Right ventricle myocardium inferior (tissue), 1 donor: ENCODE measurements around the gene CTSK. TPM values are rescaled to one million over a fixed set of nuclear protein-coding genes. Genes with fewer than 3 reads are reported as not detected.
"Not testable (repeated sequence)": the region's sequence is repeated elsewhere in the genome, so short reads cannot be mapped to it uniquely, and the experiment has no call there.

Experiments
- ATAC-seq: fragments of 200-7000 bp; cut with Tn5 transposase; one replicate; pipeline ENCODE4 v1.9.1; 2020; ENCODE audit warnings: mild to moderate bottlenecking, moderate library complexity
- DNase-seq: peaks from one replicate; pipeline ENCODE4 v3.0.0; 2021; ENCODE audit errors: missing footprints
- intact Hi-C: fragments of 100-400 bp; cut with DNase I; formaldehyde crosslinking; loops from one replicate; pipeline ENCODE4 v1.11.0; 2022
- long read RNA-seq: library from polyadenylated mRNA; unstranded; transcript quantifications from one replicate; pipeline ENCODE4 v2.0.0, GENCODE V29; 2021
- total RNA-seq: library from RNA; stranded (reverse); fragmentation: NEBNext Ultra II Directional; extraction: Animal tissue kit (Norgen Biotek cat#: 25700); gene quantifications from one replicate; pipeline ENCODE4 v1.2.1, GENCODE V29; 2021
- donor health status: DM: no; HTN: yes; CAD: no; lungs with severe emphysema.

The CTSK gene
- 6.2 TPM for total RNA-seq
- long read RNA-seq, partial matches to known transcripts, result 1 of 3 reads
- long read RNA-seq, other reads (novel, unspliced or antisense), result 0 of 3 reads

DNA sequence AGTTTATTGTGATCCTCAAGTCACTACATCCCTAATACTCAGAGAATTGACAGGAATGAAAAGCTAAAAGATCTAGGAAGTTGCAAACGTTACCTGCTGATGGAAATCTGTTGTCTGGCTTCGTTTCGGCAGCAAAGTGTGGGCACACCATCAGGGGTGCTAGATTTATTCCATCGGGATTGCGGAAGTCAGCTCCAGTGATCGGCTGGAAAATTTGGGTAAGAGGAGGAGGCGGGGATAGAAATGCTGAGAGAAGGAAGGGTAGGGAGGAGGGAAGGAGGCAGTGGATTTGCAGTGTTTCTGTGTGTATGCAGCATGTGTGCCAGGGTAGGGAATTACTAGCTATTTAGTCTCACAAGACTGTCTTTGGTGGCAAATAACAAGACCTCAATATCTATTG, at the start of gene CTSK:
CTSK (minus strand) TSS at position 140 of the 400 bp plus-strand sequence. CDS start 1,455 bp downstream, outside the sequence.
- ATAC-seq, result peak; percentile 49
- intact Hi-C loops, result no loop called here
- no peak for DNase-seq

DNA sequence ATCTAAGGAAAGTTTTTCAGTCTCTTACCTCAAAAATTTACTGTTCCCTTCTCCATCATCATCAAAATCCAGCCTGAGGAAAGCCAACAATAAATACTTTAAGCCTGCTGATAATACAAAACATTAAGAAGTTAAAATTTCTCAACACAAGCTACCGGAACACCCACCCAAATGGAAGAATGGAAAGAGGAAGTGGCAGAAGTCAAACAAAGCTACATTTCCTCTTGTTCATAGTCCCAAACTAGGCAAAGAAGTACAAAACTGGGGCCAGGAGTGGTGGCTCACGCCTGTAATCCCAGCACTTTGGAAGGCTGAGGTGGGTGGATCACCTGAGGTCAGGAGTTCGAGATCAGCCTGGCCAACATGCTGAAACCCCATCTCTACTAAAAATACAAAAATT, 44.7 kb upstream of the CTSK start:
- ATAC-seq, DNase-seq, intact Hi-C loops: not testable (repeated sequence)

DNA sequence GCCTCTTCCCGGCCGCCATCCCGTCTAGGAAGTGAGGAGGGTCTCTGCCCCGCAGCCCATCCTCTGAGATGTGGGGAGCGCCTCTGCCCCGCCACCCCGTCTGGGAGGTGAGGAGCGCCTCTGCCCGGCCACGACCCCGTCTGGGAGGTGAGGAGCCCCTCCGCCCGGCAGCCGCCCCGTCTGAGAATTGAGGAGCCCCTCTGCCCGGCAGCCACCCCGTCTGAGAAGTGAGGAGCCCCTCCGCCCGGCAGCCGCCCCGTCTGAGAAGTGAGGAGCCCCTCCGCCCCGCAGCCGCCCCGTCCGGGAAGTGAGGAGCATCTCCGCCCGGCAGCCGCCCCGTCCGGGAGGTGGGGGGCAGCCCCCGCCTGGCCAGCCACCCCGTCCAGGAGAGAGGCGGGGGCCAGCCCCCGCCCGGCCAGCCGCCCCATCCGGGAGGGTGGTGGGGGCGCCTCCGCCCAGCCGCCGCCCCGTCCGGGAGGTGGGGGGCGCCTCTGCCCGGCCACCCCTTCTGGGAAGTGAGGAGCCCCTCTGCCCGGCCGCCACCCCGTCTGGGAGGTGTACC, 42.8 kb upstream of the CTSK start:
- ATAC-seq, DNase-seq, intact Hi-C loops: not testable (repeated sequence)

DNA sequence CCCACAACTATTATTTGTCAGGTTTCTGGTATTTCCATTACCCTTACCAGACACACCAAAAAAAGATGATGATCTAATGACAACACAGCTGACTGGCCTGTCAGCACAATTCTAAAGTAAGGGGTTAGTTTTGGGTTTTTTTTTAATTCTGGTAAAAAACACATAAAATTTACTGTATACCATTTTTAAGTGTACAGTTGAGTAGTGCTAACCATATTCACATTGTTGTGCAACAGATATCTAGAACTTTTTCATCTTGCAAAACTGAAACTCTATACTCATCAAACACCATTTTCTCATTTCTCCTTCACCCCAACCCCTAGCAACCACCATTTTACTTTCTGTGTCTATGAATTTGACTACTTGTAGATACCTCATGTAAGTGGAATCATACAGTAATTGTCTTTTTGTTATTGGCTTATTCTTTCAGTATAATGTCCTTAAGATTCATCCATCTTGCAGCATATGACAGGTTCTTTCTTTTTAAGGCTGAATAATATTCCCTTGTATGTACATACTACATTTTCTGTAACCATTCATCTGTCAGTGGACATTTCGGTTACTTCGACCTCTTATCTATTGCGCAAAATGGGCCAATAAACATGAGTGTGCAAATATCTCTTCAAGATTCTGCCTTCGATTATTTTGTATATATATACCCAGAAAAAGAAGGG, 38.5 kb upstream of the CTSK start:
- intact Hi-C loops, result no loop called here
- no peak for DNase-seq
- no peak for ATAC-seq

DNA sequence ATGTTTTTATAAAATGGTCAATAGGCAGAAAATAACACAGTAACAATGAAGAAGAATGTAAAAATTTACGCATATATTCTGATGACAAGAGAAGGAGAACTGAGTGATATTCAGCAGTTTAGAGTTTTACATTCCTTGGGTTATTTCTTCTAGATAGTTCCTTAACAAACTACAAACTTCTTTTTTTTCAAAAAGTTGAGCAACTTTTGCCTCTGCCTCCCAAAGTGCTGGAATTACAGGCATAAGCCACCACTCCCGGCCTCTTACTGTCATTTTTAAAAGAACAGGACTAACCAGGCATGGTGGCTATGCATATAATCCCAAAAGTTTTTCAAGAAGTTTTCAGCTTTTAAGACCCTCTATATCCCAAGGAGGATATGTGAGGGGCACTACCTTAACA, 35.4 kb upstream of the CTSK start:
- DNase-seq, result no peak
- intact Hi-C loops, result no loop called here
- ATAC-seq, result no peak

DNA sequence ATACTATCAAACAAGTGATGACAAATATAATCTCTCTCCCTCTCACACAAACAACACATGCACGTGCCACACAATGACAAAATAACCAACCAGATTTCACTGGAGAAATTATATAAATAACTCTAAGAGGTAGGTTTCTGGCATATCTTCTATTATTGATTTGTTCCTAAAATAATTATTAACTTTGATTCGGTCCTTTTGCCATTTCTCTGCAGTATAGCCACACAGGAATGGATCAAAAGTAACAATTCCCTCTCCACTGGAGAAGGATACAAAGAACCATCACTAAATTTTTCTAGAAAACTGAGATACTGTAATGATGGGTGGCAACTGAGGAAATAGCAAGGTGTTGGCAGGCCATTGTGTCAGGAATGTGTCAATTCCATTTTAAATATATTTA, 34.9 kb upstream of the CTSK start:
- DNase-seq (no peak), ATAC-seq (no peak)
- intact Hi-C loops, result no loop called here

DNA sequence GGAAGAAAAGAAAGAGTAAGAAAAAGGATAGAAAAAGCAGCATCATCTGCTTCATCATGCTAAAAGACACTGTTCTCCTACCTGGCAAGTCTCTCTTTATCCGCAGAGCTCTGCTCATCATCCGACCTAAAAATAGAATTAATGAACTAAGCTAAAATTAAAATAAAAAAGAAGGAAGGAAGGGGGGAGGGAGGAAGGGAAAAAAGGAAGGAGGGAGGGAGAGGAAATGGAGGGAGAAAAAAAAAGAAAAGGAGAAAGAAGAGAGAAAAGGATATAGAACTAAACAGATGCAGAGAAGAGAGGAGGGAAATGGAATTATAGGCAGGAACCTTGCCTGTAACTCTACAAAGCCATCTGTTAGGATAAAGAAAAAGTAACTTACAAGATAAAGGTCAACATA, 34.3 kb upstream of the CTSK start:
- intact Hi-C loops, result no loop called here
- DNase-seq, result no peak
- no peak for ATAC-seq

DNA sequence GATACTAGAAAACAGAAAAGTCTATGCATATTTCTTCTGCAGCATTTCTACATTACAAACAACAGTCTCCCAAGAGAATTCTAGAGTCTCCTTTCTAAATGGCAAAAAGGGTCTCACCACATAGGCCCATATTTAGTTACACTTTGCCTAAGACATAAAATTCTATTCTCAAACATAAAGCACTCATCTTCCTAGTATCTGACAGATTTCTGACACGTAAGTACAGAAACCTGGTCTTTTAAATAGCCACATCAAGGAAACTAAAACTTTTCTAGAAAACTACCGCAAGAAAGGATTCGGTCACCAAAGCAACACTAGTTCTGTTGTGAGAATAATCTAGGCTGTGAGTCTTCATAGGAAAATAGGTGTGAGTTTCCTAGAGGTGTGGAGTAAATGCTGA, 33.6 kb upstream of the CTSK start:
- no peak for ATAC-seq
- intact Hi-C loops, result no loop called here
- DNase-seq, result no peak

DNA sequence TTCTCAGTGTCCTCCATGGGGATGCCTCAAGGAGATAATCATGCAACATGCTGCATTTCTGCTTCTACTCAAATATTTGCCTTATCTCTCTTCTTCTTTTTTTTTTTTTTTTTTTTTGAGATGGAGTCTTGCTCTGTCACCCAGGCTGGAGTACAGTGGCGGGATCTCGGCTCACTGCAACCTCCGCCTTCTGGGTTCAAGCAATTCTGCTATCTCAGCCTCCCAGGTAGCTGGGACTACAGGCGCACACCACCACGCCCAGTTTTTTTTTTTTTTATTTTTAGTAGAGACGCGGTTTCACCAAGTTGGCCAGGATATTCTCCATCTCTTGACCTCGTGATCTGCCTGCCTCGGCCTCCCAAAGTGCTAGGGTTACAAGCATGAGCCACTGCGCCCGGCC, 32.8 kb upstream of the CTSK start:
- DNase-seq, intact Hi-C loops, ATAC-seq: not testable (repeated sequence)

DNA sequence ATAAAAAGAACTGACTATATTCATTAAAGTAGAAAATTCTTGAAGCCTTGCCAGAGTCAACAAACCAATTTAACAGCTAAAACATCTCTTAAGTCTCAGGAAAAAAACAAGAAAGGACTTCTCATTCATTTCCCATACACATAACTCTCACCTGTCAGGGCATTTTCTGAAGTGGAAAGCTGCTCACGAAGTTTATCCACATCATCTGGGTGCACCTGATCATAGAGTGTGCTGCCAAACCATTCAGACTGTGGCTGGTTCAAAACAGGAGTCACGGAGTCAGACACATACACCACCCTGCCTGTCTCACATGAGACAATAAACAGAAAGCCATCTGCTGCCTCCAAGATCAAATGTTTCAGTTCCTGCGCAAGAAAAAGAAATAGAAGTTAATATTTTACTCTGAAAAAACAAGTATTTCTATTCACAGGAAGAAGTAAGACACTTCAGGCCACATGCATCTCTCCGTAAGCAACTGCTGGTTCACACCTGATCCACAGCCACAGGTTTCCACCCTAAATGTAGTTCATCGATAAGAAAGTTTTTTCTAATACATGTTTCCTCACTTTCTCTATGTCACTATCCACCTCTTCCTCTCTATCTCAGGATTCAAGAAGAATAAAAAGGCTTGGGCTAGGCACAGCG, 28.2 kb upstream of the CTSK start:
- intact Hi-C loops, result loop anchor here (10.0 kb wide), 2 partner anchors 89 to 501 kb away; partner anchors contain the start of gene SETDB1
- no peak for ATAC-seq

DNA sequence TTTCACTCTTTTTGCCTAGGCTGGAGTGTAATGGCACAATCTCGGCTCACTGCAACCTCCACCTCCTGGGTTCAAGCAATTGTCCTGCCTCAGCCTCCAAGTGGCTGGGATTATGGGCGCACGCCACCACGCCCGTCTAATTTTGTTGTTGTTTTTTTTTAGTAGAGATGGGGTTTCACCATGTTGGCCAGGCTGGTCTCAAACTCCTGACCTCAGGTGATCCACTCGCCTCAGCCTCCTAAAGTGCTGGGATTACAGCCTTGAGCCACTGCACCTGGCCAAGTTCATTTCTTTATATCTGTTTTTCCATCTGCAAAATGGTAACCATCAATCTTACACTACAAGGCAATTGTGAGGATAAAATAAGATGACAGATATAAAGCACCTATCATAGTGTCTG, 25.9 kb upstream of the CTSK start:
- DNase-seq, result not testable (repeated sequence)
- intact Hi-C loops, result loop anchor here (10.0 kb wide), 2 partner anchors 91 to 499 kb away; partner anchors contain the start of gene SETDB1

More for the DNA sequence above, 28.2 kb upstream of the CTSK start:
- DNase-seq, result no peak

DNA sequence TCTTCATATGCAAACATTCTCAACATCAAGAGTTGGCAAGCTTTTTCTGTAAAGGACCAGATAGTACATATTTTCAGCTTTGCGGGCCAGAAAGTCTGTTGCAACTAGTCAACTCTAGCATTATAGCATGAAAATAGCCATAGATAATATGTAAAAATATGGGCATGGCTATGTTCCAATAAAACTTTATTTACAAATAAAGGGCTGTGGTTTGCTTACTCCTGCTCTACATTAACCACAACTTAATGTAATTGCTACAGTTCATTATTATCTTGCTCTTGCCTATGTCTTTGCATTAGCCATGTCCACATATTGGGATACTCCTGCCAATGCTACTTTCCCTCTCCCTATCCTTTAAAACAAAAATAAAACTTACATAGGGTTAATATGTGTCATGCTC, 24.5 kb upstream of the CTSK start:
- DNase-seq (no peak), ATAC-seq (no peak)
- intact Hi-C loops, result loop anchor here (10.0 kb wide), 2 partner anchors 92 to 498 kb away; partner anchors contain the start of gene SETDB1

More for the DNA sequence above, 25.9 kb upstream of the CTSK start:
- not testable (repeated sequence) for ATAC-seq

DNA sequence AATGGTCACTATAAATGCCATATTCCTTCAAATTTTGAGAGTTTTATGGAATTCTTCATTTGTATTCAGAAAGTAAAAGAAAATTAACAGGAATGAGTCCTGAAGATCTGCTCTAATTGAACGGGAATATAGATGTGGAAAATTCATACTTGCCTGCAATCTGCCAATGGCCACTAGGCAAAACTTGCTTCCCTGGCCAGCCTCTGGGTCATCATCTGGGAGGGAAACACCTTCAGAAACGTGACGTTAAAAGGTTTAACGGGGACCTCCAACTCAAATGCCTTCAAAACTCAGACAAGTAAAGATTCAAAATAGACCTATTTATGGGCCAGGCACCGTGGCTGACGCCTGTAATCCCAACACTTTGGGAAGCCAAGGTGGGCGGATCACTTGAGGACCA, 21.7 kb upstream of the CTSK start:
- intact Hi-C loops, result loop anchor here (10.0 kb wide), 2 partner anchors 95 to 495 kb away; partner anchors contain the start of gene SETDB1
- ATAC-seq (no peak), DNase-seq (no peak)

DNA sequence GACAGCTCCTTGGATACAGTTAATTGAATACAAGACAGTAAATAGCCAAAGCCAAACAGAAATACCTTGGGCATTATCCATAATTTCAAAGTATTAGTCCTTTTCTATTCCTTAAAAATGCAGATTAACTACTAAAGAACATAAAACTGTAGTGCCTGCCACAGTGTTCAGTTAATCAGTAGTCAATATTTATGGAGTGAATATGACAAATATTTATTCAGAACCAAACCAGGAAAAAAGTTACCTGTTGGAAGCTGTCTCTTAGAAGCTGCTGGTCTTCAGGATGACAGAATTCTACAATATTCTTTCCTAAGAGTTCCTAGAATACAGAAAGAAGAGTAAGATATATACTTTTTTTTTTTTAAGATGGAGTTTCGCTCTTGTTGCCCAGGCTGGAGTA, 18.2 kb upstream of the CTSK start:
- no peak for DNase-seq
- no peak for ATAC-seq
- intact Hi-C loops, result no loop called here

DNA sequence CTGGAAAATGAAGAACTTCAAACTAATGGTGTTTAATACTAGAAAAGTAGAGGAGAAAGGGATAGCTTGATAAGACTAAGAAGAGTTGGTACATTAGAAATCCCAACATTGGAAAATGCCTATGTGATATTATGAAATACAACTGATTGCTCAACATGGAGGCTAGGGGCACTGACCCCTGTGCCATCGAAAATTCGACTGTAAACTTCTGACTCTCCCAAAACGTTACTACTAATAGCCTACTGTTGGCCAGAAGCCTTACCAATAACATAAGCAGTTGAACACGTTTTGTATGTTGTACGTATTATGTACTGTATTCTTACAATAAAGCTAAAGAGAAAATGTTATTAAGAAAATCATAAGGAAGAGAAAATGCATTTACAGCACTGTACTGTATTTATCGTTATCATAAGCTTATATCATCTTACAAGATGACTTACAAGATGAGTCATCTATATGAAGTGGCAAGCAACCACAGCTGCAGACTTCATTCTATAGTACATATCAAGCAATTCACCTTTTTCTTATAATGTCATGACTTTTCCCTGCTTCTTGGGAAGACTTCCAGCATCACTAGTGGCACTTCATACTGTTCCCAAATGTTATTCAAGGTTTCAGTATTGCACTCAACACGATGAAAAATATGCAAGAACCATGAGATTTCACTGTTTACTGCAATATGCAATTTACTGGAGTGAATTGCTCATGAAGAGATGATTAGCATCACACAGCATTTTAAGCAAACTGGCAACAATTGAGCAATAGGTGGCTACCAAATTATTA, 12.9 kb upstream of the CTSK start:
- DNase-seq, result no peak
- no peak for ATAC-seq
- intact Hi-C loops, result no loop called here

DNA sequence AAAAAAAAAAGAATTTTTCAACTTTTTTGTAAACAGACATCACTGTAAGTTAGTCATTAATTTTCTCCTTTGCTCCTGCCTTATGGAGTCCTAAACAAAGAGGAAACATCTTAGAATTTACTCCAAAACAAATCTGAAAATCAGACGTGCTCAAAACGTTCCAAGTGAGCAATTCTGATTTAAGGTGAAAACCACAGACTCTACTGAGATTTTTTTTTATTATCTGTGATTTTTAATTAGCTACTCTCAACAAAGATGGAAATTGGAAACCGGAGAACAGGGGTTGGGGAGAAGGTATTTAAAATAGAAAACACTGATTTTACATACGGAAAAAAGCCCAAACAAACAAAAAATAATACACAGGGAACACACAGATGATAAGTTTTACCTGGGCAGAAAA, 7.8 kb upstream of the CTSK start:
- DNase-seq (no peak), ATAC-seq (no peak)
- intact Hi-C loops, result loop anchor here (10.0 kb wide), 1 partner anchor 251 kb away; no protein-coding TSS in a partner anchor

DNA sequence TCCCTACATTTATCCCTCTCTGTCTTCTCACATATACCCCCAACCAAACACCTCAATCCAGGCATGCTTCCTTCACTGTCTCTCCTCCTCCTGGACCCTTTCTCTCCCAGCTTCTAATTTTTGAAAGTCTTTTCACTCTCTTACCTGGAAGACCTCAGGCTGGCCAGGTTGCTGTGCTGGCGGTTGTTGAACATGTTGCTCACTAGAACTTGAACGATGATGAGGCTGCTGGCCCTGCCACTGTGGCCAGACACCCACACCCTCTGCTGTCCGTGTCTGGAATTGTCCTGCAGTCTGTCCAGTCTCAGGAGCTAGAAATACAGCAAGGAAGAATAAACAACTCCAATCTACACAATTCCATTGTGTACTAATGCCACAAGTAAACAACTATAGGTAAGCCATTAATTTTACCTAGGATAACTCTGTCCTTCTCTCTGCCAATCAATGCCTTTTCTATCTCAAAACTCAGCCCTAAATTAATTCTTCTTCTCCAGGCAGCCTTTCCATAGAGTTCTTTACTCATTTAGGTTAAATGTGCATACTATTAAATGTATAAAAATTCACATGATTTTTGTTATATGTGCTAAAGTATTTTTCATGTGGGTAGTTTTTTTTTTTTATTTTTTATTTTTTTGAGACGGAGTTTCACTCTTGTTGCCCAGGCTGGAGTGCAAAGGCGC, 5.1 kb upstream of the CTSK start:
- ATAC-seq (peak; percentile 74), DNase-seq (peak; percentile 77)
- intact Hi-C loops, result loop anchor here (10.0 kb wide), 1 partner anchor 248 kb away; no protein-coding TSS in a partner anchor

DNA sequence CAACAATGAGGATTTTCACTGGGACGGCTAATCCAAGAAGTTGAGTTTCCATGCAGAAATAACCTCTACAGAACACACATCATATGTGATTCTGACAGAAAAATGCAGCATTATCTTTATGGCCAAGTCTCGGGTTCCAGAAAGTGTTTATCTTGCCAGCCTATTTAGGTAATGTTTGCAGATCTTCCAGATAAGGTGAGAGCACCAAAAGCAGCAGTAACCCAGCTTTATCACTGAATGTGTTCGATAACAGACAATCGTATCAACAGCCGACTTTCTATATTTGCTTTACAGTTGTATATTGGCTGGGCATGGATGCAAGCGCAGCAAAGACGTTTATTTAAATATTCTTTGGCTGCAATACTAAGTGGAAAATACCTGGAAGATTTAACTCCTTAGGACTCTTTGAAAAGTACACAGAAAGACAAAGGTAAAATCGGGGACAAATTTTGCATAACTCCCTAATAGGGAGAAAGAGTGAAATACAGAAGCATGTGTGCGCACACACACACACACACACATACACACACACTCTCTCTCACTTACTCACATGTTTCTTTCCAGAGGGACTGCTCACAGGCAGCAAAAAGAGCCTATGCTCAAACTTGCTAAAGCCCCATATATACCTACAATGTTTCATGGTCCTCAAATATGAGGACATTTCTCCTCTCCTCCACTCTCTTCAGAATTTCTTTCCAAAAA, 3.0 kb upstream of the CTSK start:
- intact Hi-C loops, result loop anchor here (10.0 kb wide), 1 partner anchor 246 kb away; no protein-coding TSS in a partner anchor
- DNase-seq (no peak), ATAC-seq (no peak)
